Measurements from ENCODE around the gene SPTLC2.

SPTLC2 gene

DNA sequence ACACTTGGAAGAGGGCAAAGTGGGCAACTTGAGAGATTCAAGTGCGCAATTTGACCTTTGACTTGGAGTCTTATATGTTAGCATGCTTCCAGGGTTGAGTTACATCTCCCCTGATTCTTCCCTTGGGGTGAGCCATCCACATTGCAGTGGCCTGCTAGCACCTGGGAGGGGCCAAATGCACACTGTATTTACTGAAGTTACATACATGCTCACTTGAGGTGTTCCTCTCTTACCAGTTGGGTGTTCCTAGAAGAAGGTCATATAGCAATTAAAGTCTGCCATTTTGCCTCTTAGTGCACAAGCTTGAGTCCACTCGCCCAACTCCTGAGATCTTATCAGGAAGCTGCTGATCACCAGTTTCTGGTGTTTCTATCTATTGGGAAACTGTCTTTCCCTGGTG is 13.7 kb upstream of the SPTLC2 start:
- Histone ChIP-seq H2AFZ (ENCODE audit: low read depth) (no peak overlapping the region), H3K4me3 (IDR thresholded peaks at IDR 0.05; ENCODE audit: insufficient read depth, low read depth, low read length) (no peak overlapping the region), H3K27ac (no peak overlapping the region), H4K20me1 (ENCODE audit: insufficient read depth) (no peaks in the 10 kb centered on the region), H3K36me3 (ENCODE audit: insufficient read depth) (no peaks in the 10 kb centered on the region), H3K9ac (no peak overlapping the region), H3K27me3 (ENCODE audit: insufficient read depth, low read depth) (no peaks in the 10 kb centered on the region), H3K79me2 (ENCODE audit: insufficient read depth, low read depth) (no peaks in the 10 kb centered on the region), H3K4me1 (ENCODE audit: low read depth, poor library complexity, severe bottlenecking) (peaks cover 28% of the 10 kb centered on the region), H3K4me2 (no peak overlapping the region)
- no peak for TF ChIP-seq CTCF (conservative IDR thresholded peaks at IDR 0.05; ENCODE audit: low read depth, low read length)

- Histone ChIP-seq H3K9ac (no peak overlapping the region), H3K27ac (no peak overlapping the region), H3K4me1 (ENCODE audit: low read depth, poor library complexity, severe bottlenecking) (peaks cover 23% of the 10 kb centered on the region), H4K20me1 (ENCODE audit: insufficient read depth) (no peaks in the 10 kb centered on the region), H3K4me3 (IDR thresholded peaks at IDR 0.05; ENCODE audit: insufficient read depth, low read depth, low read length) (no peak overlapping the region), H2AFZ (ENCODE audit: low read depth) (no peak overlapping the region), H3K4me2 (no peak overlapping the region), H3K36me3 (ENCODE audit: insufficient read depth) (no peaks in the 10 kb centered on the region), H3K27me3 (ENCODE audit: insufficient read depth, low read depth) (no peaks in the 10 kb centered on the region), H3K79me2 (ENCODE audit: insufficient read depth, low read depth) (no peaks in the 10 kb centered on the region)
- TF ChIP-seq CTCF (conservative IDR thresholded peaks at IDR 0.05; ENCODE audit: low read depth, low read length), result no peak
These were observed 8.9 kb upstream of the SPTLC2 start for GRCh38 chr14:77625360-77625759.

DNA sequence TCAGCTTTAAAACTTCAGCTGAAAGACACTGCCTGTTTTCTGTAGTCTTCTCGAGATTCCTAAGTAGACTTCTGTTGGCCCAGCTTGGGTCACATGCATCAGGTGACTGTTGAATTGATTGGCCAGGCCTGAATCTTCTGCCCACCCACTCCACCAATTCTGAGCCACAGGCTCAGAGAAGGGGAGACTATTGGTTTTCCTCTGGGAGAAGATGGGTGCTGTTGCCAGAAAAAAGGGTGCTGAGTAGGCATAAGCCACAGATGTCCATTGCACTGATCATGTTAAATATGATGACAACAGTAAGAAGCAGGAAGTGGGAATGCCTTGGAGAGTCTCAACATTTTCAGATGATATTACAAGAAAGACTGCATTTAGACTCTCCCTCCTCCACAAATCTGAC is 6.8 kb upstream of the SPTLC2 start:
- Histone ChIP-seq H3K27ac (no peak overlapping the region), H3K36me3 (ENCODE audit: insufficient read depth) (no peaks in the 10 kb centered on the region), H2AFZ (ENCODE audit: low read depth) (no peak overlapping the region), H3K4me2 (no peak overlapping the region), H3K4me1 (ENCODE audit: low read depth, poor library complexity, severe bottlenecking) (peaks cover 23% of the 10 kb centered on the region), H3K9ac (no peak overlapping the region), H4K20me1 (ENCODE audit: insufficient read depth) (no peaks in the 10 kb centered on the region), H3K79me2 (ENCODE audit: insufficient read depth, low read depth) (no peaks in the 10 kb centered on the region), H3K4me3 (IDR thresholded peaks at IDR 0.05; ENCODE audit: insufficient read depth, low read depth, low read length) (no peak overlapping the region), H3K27me3 (ENCODE audit: insufficient read depth, low read depth) (no peaks in the 10 kb centered on the region)
- TF ChIP-seq CTCF (conservative IDR thresholded peaks at IDR 0.05; ENCODE audit: low read depth, low read length), result no peak

- no peak overlapping the region for H3K4me3 ChIP-seq (IDR thresholded peaks at IDR 0.05; ENCODE audit: insufficient read depth, low read depth, low read length)
- no peaks in the 10 kb centered on the region for H3K27me3 ChIP-seq (ENCODE audit: insufficient read depth, low read depth)
- H3K9ac ChIP-seq, result no peak overlapping the region
- H3K79me2 ChIP-seq (ENCODE audit: insufficient read depth, low read depth), result no peaks in the 10 kb centered on the region
- H3K27ac ChIP-seq, result no peak overlapping the region
- TF ChIP-seq CTCF (conservative IDR thresholded peaks at IDR 0.05; ENCODE audit: low read depth, low read length), result no peak
- no peaks in the 10 kb centered on the region for H3K36me3 ChIP-seq (ENCODE audit: insufficient read depth)
- H3K4me2 ChIP-seq, result no peak overlapping the region
- H4K20me1 ChIP-seq (ENCODE audit: insufficient read depth), result no peaks in the 10 kb centered on the region
- H2AFZ ChIP-seq (ENCODE audit: low read depth), result no peak overlapping the region
- H3K4me1 ChIP-seq (ENCODE audit: low read depth, poor library complexity, severe bottlenecking), result peaks cover 24% of the 10 kb centered on the region
These were observed 6.0 kb upstream of the SPTLC2 start for GRCh38 chr14:77622366-77622961.
